HFF-Myc (cell line): ENCODE results near the gene PKIG.

ENCODE experiments used
- DNase-seq: peaks from one replicate; pipeline ENCODE4 v3.0.0-alpha.2; 2011; ENCODE audit warnings: low read depth; ENCODE audit errors: extremely low read depth
- H3K4me3 ChIP-seq: replicated peaks from 2 replicates; pipeline ENCODE4 v1.5.1; 2011; ENCODE audit warnings: low read depth, mild to moderate bottlenecking, control low read depth, low read length
- TF ChIP-seq, protein P1 (sequence below): IDR thresholded peaks from 2 replicates; pipeline ENCODE4 v1.5.1; 2012; ENCODE audit warnings: mild to moderate bottlenecking, low read depth, low read length, control low read depth; ENCODE audit errors: missing control alignments

The PKIG gene

GRCh38 chr20:44599715-44600114, 17.3 kb downstream of the PKIG start:
- TF ChIP-seq, protein P1, sequence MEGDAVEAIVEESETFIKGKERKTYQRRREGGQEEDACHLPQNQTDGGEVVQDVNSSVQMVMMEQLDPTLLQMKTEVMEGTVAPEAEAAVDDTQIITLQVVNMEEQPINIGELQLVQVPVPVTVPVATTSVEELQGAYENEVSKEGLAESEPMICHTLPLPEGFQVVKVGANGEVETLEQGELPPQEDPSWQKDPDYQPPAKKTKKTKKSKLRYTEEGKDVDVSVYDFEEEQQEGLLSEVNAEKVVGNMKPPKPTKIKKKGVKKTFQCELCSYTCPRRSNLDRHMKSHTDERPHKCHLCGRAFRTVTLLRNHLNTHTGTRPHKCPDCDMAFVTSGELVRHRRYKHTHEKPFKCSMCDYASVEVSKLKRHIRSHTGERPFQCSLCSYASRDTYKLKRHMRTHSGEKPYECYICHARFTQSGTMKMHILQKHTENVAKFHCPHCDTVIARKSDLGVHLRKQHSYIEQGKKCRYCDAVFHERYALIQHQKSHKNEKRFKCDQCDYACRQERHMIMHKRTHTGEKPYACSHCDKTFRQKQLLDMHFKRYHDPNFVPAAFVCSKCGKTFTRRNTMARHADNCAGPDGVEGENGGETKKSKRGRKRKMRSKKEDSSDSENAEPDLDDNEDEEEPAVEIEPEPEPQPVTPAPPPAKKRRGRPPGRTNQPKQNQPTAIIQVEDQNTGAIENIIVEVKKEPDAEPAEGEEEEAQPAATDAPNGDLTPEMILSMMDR, result no peak
- DNase-seq, result no peak
- H3K4me3 ChIP-seq, result no peak overlapping the region

DNA sequence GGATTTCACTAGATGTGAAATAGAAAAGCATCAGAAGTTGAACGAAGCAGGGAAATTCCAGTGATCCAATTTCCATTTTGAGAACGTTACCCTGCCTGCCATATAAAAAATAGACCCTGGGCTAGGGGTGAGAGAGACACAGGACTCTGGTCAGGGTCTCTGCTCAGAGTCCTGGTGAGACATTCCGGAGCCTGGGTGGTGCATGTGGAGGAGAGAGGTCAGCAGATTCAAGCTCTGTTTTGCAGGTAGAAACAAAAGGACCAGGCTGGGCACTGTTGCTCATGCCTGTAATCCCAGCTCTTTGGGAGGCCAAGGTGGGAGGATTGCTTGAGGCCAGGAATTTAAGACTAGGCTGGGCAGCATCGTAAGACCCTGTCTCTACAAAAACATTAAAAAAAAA, 17.9 kb downstream of the PKIG start:
- H3K4me3 ChIP-seq, result no peak overlapping the region
- DNase-seq, result no peak
- TF ChIP-seq, protein P1, result no peak

DNA sequence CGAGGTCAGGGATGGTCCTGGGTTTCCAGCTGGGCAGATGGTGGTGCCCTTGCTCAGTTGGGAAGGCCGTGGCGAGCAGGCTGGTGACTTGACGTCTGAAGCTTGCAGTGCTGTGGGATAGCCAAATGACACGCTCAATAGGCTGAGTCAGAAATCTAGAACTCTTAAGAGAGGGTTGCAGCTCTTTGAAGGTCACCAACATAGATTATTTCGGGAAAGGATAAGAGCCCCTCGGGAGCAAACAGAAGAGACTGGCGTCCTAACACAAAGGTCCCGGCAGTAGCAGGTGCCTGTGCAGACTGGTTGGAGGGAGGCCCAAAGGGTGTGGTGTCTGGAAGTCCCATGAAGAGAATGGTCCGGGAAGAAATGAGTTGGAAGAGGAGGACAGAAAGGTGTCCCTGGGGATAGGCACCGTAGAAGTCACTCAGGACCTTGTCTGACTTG, 18.4 kb downstream of the PKIG start:
- H3K4me3 ChIP-seq, result no peak overlapping the region
- TF ChIP-seq, protein P1, result no peak
- no peak for DNase-seq

- TF ChIP-seq, protein P1, result no peak
- no peak for DNase-seq
- H3K4me3 ChIP-seq, result no peak overlapping the region
These were observed 18.9 kb downstream of the PKIG start for GRCh38 chr20:44601236-44601671.

DNA sequence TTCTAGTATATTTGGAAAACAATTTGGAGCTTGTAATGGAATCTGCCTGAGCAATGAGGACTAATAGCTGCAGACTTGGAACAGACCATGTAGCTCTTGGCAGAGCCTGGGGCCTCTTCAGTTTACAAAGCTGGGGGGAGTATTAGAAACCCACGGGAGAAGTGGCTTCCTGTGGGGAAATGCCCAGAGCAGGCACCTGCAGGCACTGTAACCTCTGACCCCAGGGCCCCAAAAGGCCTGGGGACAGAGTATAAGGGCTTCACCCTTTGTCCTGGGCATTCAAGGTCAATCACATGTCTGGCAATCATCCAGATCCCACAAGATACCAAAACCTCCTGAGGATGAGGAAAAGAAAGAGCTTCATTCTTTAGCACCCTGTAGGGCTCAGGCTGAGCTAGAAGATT, 19.4 kb downstream of the PKIG start:
- H3K4me3 ChIP-seq, result no peak overlapping the region
- no peak for DNase-seq
- TF ChIP-seq, protein P1, result no peak

- no peak overlapping the region for H3K4me3 ChIP-seq
- TF ChIP-seq, protein P1, result no peak
- no peak for DNase-seq
These were observed 20.9 kb downstream of the PKIG start for GRCh38 chr20:44603327-44603726.
